Cerebellar nuclear complex (tissue), 1 donor: ENCODE results near the gene SLC16A3.

Experiments used
- DNase-seq, 2 experiments: peaks; one replicate each; lab custom pipeline; 2025; lab: John Stamatoyannopoulos, UW

SLC16A3 gene

GRCh38 chr17:82269138-82269881, 40.5 kb downstream of the SLC16A3 start:
- DNase-seq: no peak

GRCh38 chr17:82269882-82270500, 41.1 kb downstream of the SLC16A3 start:
- DNase-seq: no peak

- DNase-seq: no peak
Observed at GRCh38 chr17:82270651-82271050, 41.8 kb downstream of the SLC16A3 start.

- DNase-seq: no peak
Observed at GRCh38 chr17:82271401-82271800, 42.6 kb downstream of the SLC16A3 start.

- no peak for DNase-seq
Observed at GRCh38 chr17:82272495-82273326, 43.9 kb downstream of the SLC16A3 start.

GRCh38 chr17:82273327-82274133, 44.7 kb downstream of the SLC16A3 start, which contains the start of gene CSNK1D:
TSS of gene CSNK1D (minus strand) at chr17:82273700. CDS start at chr17:82273381, 319 bp downstream.
- DNase-seq: peak in 1 of 2 experiments; percentile 48

- no peak for DNase-seq
Observed at GRCh38 chr17:82274134-82275020, 45.5 kb downstream of the SLC16A3 start.

- DNase-seq: no peak
Observed at GRCh38 chr17:82275326-82275725, 46.5 kb downstream of the SLC16A3 start.

GRCh38 chr17:82276938-82277337, 48.1 kb downstream of the SLC16A3 start:
- DNase-seq: no peak

GRCh38 chr17:82277851-82278250, 49.0 kb downstream of the SLC16A3 start:
- DNase-seq: no peak

- DNase-seq: no peak
Observed at GRCh38 chr17:82278308-82278707, 49.5 kb downstream of the SLC16A3 start.

GRCh38 chr17:82278786-82279391, 50.0 kb downstream of the SLC16A3 start:
- no peak for DNase-seq

- DNase-seq: no peak
Observed at GRCh38 chr17:82280537-82280936, 51.7 kb downstream of the SLC16A3 start.

- DNase-seq: no peak
Observed at GRCh38 chr17:82281076-82281475, 52.2 kb downstream of the SLC16A3 start.

- DNase-seq: no peak
Observed at GRCh38 chr17:82281502-82282238, 52.8 kb downstream of the SLC16A3 start.

GRCh38 chr17:82282239-82283207, 53.7 kb downstream of the SLC16A3 start:
- peak in 1 of 2 experiments; percentile 43 for DNase-seq

- no peak for DNase-seq
Observed at GRCh38 chr17:82283208-82283749, 54.4 kb downstream of the SLC16A3 start.

GRCh38 chr17:82285141-82285540, 56.3 kb downstream of the SLC16A3 start:
- DNase-seq: no peak
